GM18519 (cell line): ENCODE results near the gene SLC25A11.

Experiments used
- ATAC-seq: cut with Tn5 transposase; IDR thresholded peaks from one replicate; pipeline ENCODE4 v1.9.1; 2021; ENCODE audit warnings: mild to moderate bottlenecking, moderate library complexity; ENCODE audit not compliant: unreplicated experiment, low FRiP score

Gene SLC25A11

GRCh38 chr17:4966844-4967538 lies 27.1 kb upstream of the SLC25A11 start:
- ATAC-seq, result peak; percentile 63

- no peak for ATAC-seq
These were observed 25.6 kb upstream of the SLC25A11 start for GRCh38 chr17:4965311-4965986.

- ATAC-seq, result no peak
These were observed 20.6 kb upstream of the SLC25A11 start for GRCh38 chr17:4960279-4960922.

- no peak for ATAC-seq
These were observed 19.6 kb upstream of the SLC25A11 start for GRCh38 chr17:4959261-4959965.

GRCh38 chr17:4958102-4958501 lies 18.3 kb upstream of the SLC25A11 start:
- no peak for ATAC-seq

- no peak for ATAC-seq
These were observed 16.7 kb upstream of the SLC25A11 start for GRCh38 chr17:4956493-4957061.

GRCh38 chr17:4955091-4955490 lies 15.2 kb upstream of the SLC25A11 start:
- no peak for ATAC-seq

GRCh38 chr17:4953451-4953961 lies 13.7 kb upstream of the SLC25A11 start:
- no peak for ATAC-seq

- no peak for ATAC-seq
These were observed 11.6 kb upstream of the SLC25A11 start for GRCh38 chr17:4951486-4951885.

- ATAC-seq, result no peak
These were observed 10.9 kb upstream of the SLC25A11 start, which contains the start of gene ENO3 for GRCh38 chr17:4950746-4951204. Gene ENO3, plus strand, starts transcription at chr17:4951119. Its CDS starts 711 bp downstream, at chr17:4951830.

GRCh38 chr17:4950075-4950745 lies 10.4 kb upstream of the SLC25A11 start:
- ATAC-seq, result no peak

GRCh38 chr17:4949321-4950074 lies 9.7 kb upstream of the SLC25A11 start:
- peak; percentile 13 for ATAC-seq

GRCh38 chr17:4948931-4949320 lies 9.1 kb upstream of the SLC25A11 start:
- peak; percentile 34 for ATAC-seq

GRCh38 chr17:4948166-4948930 lies 8.5 kb upstream of the SLC25A11 start, which contains the start of gene PFN1:
Gene PFN1, minus strand, starts transcription at chr17:4948530. Its CDS starts 136 bp downstream, at chr17:4948394.
- ATAC-seq, result no peak

- no peak for ATAC-seq
These were observed 7.7 kb upstream of the SLC25A11 start for GRCh38 chr17:4947411-4948165.

GRCh38 chr17:4947010-4947410 lies 7.2 kb upstream of the SLC25A11 start:
- ATAC-seq, result no peak

GRCh38 chr17:4946312-4946976 lies 6.6 kb upstream of the SLC25A11 start:
- ATAC-seq, result no peak
